Ovary (tissue), 9 donors: ENCODE measurements around the gene C21orf91. TPM values are rescaled to one million over a fixed set of nuclear protein-coding genes. Genes with fewer than 3 reads are reported as not detected.

ENCODE experiments used
- DNase-seq, 5 donors: peaks; one replicate each; pipeline ENCODE4 v3.0.0-alpha.2; 2019 to 2020
- H3K27ac ChIP-seq, 2 donors: fragments of 200-600 bp; one replicate each; pipeline versions ENCODE4 v1.5.1 to v1.8.0; 2019 to 2022
- H3K27me3 ChIP-seq: fragments of 200-600 bp; one replicate; pipeline ENCODE4 v1.8.0; 2022
- H3K36me3 ChIP-seq: fragments of 200-600 bp; sonication (generic); one replicate; pipeline ENCODE4 v1.5.1; 2019
- H3K4me1 ChIP-seq: one replicate; pipeline ENCODE4 v1.8.1; 2013; ENCODE audit warnings: mild to moderate bottlenecking, moderate library complexity; ENCODE audit not compliant: insufficient read depth
- H3K4me3 ChIP-seq: fragments of 200-600 bp; sonication (generic); one replicate; pipeline ENCODE4 v1.5.1; 2017
- H3K9me3 ChIP-seq, 2 donors: fragments of 200-600 bp in 1 of 2; sonication (generic) in 1 of 2; one replicate each; pipeline versions ENCODE4 v1.5.1 to v1.8.1; 2013 to 2019; ENCODE audit warnings: mild to moderate bottlenecking in 1 of 2, moderate library complexity in 1 of 2
- CTCF ChIP-seq, 3 donors: fragments of 450-650 bp in 2 of 3; fragments of 200-600 bp in 1 of 3; IDR thresholded peaks; one replicate each; pipeline versions ENCODE4 v1.5.1 to v1.8.0; 2016 to 2022; ENCODE audit warnings: antibody characterized with exemption in 3 of 3, mild to moderate bottlenecking in 1 of 3
- EP300 ChIP-seq: sonication (generic); formaldehyde crosslinking; IDR thresholded peaks from one replicate; pipeline ENCODE4 v1.6.1; 2017; ENCODE audit warnings: antibody characterized with exemption
- POLR2A ChIP-seq: fragments of 450-650 bp; IDR thresholded peaks from one replicate; pipeline ENCODE4 v1.6.1; 2017; ENCODE audit warnings: antibody characterized with exemption, mild to moderate bottlenecking, moderate library complexity
- WGBS, 3 donors: extraction: QIAGEN DNeasy Blood & Tissue Kit in 1 of 3; methylation state at CpG; one replicate each; pipeline versions ENCODE4 v1.1.5 to v1.1.7; 2013 to 2017; 5-methylcytosine and 5-hydroxymethylcytosine counted together
- intact Hi-C, 4 donors: fragments of 100-400 bp; cut with DNase I; formaldehyde crosslinking; loops; one replicate each; pipeline versions ENCODE4 v1.11.0 to v1.15.1; 2022 to 2023
- polyA plus RNA-seq, 2 donors: library from polyadenylated mRNA; stranded (reverse); fragments of 200-250 nt in 1 of 2; fragments of 350-450 nt in 1 of 2; fragmentation: Illumina TruSeq in 1 of 2; extraction: RNeasy Lipid Tissue Mini Kit (QIAGEN cat#74804) in 1 of 2; gene quantifications; one replicate each; pipeline ENCODE4 v1.2.3, GENCODE V29; 2013 to 2014
- total RNA-seq, 7 donors: library from RNA; depleted of rRNA in 2 of 7; stranded (reverse); fragments of >200 nt in 2 of 7; fragmentation: NEBNext Ultra II Directional in 3 of 7; extraction: Animal tissue kit (Norgen Biotek cat#: 25700) in 3 of 7; gene quantifications; one replicate each; pipeline versions ENCODE4 v1.1.0 to v1.2.4, GENCODE V29; 2016 to 2023
- donor health status: DM: no; HTN: no; CAD: no; lungs with moderate emphysema.
- donor health status: DM: no; HTN: no; CAD: no.
- donor health status: Bipolar disorder and iron deficiency.
- donor health status: DM: yes; HTN: yes; CAD: no.
- donor health status: DM: no; HTN: no; CAD: no.
- donor health status: DM: yes; HTN: yes; CAD: no.

Gene C21orf91
- total and polyA plus RNA-seq, 9 donors, result 5.3 to 19.2 (median 14.6) TPM

- WGBS, 3 donors, result 85 to 88% (median 87%) methylated on average over 6 of the region's 6 CpGs
- no peak for DNase-seq
- TF ChIP-seq CTCF (IDR thresholded peaks at IDR 0.05), result no peak
- Histone ChIP-seq H3K9me3 (no peaks in the 10 kb centered on the region), H3K36me3 (no peaks in the 10 kb centered on the region), H3K27me3 (no peaks in the 10 kb centered on the region), H3K27ac (no peak overlapping the region), H3K4me1 (no peaks in the 10 kb centered on the region), H3K4me3 (no peak overlapping the region)
- intact Hi-C loops, result no loop called here
Observed at GRCh38 chr21:17780539-17780938, 38.6 kb downstream of the C21orf91 start.

- no peak for DNase-seq
- H3K27ac ChIP-seq, result no peak overlapping the region
- no peak for TF ChIP-seq EP300
- no peak for TF ChIP-seq POLR2A
- no peak for TF ChIP-seq CTCF (IDR thresholded peaks at IDR 0.05)
- WGBS, 3 donors, result 89 to 92% (median 91%) methylated on average over 3 of the region's 3 CpGs
- no peaks in the 10 kb centered on the region for H3K4me1 ChIP-seq
- no peak overlapping the region for H3K4me3 ChIP-seq
- no peaks in the 10 kb centered on the region for H3K27me3 ChIP-seq
- H3K9me3 ChIP-seq, result no peaks in the 10 kb centered on the region
- H3K36me3 ChIP-seq, result no peaks in the 10 kb centered on the region
- intact Hi-C loops, result no loop called here
Observed at GRCh38 chr21:17779980-17780379, 39.2 kb downstream of the C21orf91 start.

GRCh38 chr21:17779496-17779895 is 39.7 kb downstream of the C21orf91 start:
- WGBS, 3 donors, result 81 to 83% (median 82%) methylated on average over 3 of the region's 3 CpGs
- no peak for TF ChIP-seq CTCF (IDR thresholded peaks at IDR 0.05)
- no peak for TF ChIP-seq POLR2A
- TF ChIP-seq EP300, result no peak
- intact Hi-C loops, result no loop called here
- Histone ChIP-seq H3K27me3 (no peaks in the 10 kb centered on the region), H3K4me1 (no peaks in the 10 kb centered on the region), H3K36me3 (no peaks in the 10 kb centered on the region), H3K27ac (no peak overlapping the region), H3K4me3 (no peak overlapping the region), H3K9me3 (no peaks in the 10 kb centered on the region)
- no peak for DNase-seq

GRCh38 chr21:17777072-17777765 is 41.9 kb downstream of the C21orf91 start:
- no peak for TF ChIP-seq EP300
- TF ChIP-seq POLR2A, result no peak
- TF ChIP-seq CTCF (IDR thresholded peaks at IDR 0.05), result no peak
- Histone ChIP-seq H3K36me3 (no peaks in the 10 kb centered on the region), H3K4me3 (no peak overlapping the region), H3K27ac (no peak overlapping the region), H3K27me3 (no peaks in the 10 kb centered on the region), H3K9me3 (no peaks in the 10 kb centered on the region), H3K4me1 (no peaks in the 10 kb centered on the region)
- 49 to 71% (median 64%) methylated on average over 1 of the region's 1 CpG for WGBS, 3 donors
- intact Hi-C loops, result no loop called here
- DNase-seq, result no peak
